Measurements from ENCODE around the gene MRPL44. TPM values are rescaled to one million over a fixed set of nuclear protein-coding genes. Genes with fewer than 3 reads are reported as not detected.

Gene MRPL44
- total and polyA plus RNA-seq, 2 of the 13 experiments (the other 11 are each of a cell fraction or from before 2014, with no cell fraction given) = 38.4 to 78.0 TPM

DNA sequence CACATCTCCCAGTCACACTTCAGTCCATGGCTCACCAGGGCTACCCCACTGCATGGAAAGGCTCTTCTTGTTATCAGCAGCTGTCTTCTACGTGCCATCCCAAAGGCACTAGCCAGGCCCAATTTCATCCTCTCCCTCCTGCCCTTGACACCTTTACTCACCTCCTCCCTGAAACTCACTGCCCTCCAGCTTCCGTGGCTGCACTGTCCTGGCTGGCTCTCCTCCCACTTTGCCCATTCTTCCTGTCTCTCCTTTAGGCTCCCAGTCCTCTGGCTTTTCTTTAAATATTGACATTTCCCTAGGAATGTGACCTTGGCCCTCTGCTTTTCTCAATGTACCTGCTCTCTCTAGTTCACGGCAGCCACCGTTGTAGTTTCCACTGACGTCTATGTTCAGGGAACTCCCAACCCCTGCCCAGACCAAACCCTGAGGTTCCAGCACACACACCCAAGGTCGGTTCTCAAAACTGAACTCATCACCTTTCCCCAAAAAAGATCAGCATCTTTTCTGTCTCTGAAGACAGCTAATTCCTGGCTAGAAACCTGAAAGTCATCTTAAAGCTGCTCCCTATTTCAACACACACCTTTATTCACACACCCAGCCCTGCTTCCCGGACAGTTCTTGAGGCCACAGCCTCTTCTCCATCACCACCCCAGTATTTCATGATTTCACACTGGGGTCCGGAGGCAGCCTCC is 48.8 kb upstream of the MRPL44 start (continued):
- TF ChIP-seq, protein P1, sequence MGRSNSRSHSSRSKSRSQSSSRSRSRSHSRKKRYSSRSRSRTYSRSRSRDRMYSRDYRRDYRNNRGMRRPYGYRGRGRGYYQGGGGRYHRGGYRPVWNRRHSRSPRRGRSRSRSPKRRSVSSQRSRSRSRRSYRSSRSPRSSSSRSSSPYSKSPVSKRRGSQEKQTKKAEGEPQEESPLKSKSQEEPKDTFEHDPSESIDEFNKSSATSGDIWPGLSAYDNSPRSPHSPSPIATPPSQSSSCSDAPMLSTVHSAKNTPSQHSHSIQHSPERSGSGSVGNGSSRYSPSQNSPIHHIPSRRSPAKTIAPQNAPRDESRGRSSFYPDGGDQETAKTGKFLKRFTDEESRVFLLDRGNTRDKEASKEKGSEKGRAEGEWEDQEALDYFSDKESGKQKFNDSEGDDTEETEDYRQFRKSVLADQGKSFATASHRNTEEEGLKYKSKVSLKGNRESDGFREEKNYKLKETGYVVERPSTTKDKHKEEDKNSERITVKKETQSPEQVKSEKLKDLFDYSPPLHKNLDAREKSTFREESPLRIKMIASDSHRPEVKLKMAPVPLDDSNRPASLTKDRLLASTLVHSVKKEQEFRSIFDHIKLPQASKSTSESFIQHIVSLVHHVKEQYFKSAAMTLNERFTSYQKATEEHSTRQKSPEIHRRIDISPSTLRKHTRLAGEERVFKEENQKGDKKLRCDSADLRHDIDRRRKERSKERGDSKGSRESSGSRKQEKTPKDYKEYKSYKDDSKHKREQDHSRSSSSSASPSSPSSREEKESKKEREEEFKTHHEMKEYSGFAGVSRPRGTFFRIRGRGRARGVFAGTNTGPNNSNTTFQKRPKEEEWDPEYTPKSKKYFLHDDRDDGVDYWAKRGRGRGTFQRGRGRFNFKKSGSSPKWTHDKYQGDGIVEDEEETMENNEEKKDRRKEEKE (IDR thresholded peaks at IDR 0.05) = no peak
- TF ChIP-seq ZNF552 (CRISPR knock-in tag; IDR thresholded peaks at IDR 0.05; ENCODE audit: borderline replicate concordance) (no peak), ZNF737 (CRISPR knock-in tag; IDR thresholded peaks at IDR 0.05; ENCODE audit: borderline replicate concordance) (no peak), ZNF335 (CRISPR knock-in tag; IDR thresholded peaks at IDR 0.05) (peak; percentile 73; the same call in 1 of the 2 replicates), SPEN (CRISPR knock-in tag; IDR thresholded peaks at IDR 0.05; ENCODE audit: low read depth) (no peak), NFKBIZ (CRISPR knock-in tag; IDR thresholded peaks at IDR 0.05) (0 out of 2 replicates have a peak, but pooled peaks have one; percentile 59), NCOA1 (CRISPR knock-in tag; IDR thresholded peaks at IDR 0.05) (peak; percentile 80; the same call in 1 of the 2 replicates), ZNF720 (CRISPR knock-in tag; IDR thresholded peaks at IDR 0.05) (no peak), MAFF (IDR thresholded peaks at IDR 0.05; ENCODE audit: low read depth, low read length) (no peak), MIER2 (CRISPR knock-in tag; IDR thresholded peaks at IDR 0.05) (peak; percentile 84; the same call in 1 of the 2 replicates), ZNF546 (CRISPR knock-in tag; conservative IDR thresholded peaks at IDR 0.05) (no peak), ZNF607 (CRISPR knock-in tag; IDR thresholded peaks at IDR 0.05; ENCODE audit: borderline replicate concordance) (peak; percentile 81; the same call in 1 of the 2 replicates), KLF15 (CRISPR knock-in tag; IDR thresholded peaks at IDR 0.05; ENCODE audit: borderline replicate concordance) (no peak), SOX5 (CRISPR knock-in tag; IDR thresholded peaks at IDR 0.05; ENCODE audit: borderline replicate concordance) (peak; percentile 92), RBFOX2 (IDR thresholded peaks at IDR 0.05; ENCODE audit: low read depth, low read length) (no peak)
- TF ChIP-seq, protein P2, sequence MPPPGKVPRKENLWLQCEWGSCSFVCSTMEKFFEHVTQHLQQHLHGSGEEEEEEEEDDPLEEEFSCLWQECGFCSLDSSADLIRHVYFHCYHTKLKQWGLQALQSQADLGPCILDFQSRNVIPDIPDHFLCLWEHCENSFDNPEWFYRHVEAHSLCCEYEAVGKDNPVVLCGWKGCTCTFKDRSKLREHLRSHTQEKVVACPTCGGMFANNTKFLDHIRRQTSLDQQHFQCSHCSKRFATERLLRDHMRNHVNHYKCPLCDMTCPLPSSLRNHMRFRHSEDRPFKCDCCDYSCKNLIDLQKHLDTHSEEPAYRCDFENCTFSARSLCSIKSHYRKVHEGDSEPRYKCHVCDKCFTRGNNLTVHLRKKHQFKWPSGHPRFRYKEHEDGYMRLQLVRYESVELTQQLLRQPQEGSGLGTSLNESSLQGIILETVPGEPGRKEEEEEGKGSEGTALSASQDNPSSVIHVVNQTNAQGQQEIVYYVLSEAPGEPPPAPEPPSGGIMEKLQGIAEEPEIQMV (CRISPR knock-in tag; IDR thresholded peaks at IDR 0.05; ENCODE audit: low read depth) = peak; percentile 83; the same call in 1 of the 2 replicates
- TF ChIP-seq, protein P3, sequence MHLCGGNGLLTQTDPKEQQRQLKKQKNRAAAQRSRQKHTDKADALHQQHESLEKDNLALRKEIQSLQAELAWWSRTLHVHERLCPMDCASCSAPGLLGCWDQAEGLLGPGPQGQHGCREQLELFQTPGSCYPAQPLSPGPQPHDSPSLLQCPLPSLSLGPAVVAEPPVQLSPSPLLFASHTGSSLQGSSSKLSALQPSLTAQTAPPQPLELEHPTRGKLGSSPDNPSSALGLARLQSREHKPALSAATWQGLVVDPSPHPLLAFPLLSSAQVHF (CRISPR knock-in tag; IDR thresholded peaks at IDR 0.05) = no peak
- TF ChIP-seq, protein P4, sequence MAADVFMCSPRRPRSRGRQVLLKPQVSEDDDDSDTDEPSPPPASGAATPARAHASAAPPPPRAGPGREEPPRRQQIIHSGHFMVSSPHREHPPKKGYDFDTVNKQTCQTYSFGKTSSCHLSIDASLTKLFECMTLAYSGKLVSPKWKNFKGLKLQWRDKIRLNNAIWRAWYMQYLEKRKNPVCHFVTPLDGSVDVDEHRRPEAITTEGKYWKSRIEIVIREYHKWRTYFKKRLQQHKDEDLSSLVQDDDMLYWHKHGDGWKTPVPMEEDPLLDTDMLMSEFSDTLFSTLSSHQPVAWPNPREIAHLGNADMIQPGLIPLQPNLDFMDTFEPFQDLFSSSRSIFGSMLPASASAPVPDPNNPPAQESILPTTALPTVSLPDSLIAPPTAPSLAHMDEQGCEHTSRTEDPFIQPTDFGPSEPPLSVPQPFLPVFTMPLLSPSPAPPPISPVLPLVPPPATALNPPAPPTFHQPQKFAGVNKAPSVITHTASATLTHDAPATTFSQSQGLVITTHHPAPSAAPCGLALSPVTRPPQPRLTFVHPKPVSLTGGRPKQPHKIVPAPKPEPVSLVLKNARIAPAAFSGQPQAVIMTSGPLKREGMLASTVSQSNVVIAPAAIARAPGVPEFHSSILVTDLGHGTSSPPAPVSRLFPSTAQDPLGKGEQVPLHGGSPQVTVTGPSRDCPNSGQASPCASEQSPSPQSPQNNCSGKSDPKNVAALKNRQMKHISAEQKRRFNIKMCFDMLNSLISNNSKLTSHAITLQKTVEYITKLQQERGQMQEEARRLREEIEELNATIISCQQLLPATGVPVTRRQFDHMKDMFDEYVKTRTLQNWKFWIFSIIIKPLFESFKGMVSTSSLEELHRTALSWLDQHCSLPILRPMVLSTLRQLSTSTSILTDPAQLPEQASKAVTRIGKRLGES (CRISPR knock-in tag; IDR thresholded peaks at IDR 0.05; ENCODE audit: borderline replicate concordance) = no peak
- TF ChIP-seq, protein P5, sequence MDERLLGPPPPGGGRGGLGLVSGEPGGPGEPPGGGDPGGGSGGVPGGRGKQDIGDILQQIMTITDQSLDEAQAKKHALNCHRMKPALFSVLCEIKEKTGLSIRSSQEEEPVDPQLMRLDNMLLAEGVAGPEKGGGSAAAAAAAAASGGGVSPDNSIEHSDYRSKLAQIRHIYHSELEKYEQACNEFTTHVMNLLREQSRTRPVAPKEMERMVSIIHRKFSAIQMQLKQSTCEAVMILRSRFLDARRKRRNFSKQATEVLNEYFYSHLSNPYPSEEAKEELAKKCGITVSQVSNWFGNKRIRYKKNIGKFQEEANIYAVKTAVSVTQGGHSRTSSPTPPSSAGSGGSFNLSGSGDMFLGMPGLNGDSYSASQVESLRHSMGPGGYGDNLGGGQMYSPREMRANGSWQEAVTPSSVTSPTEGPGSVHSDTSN (CRISPR knock-in tag; IDR thresholded peaks at IDR 0.05) = no peak

Measured in HepG2 (cell line).